ENCODE results near the gene B3GNT5. TPM values are rescaled to one million over a fixed set of nuclear protein-coding genes. Genes with fewer than 3 reads are reported as not detected.

B3GNT5 gene
- total and polyA plus RNA-seq, 10 of the 15 experiments (the other 5 are each of a cell fraction or from before 2014, with no cell fraction given) = 0.24 to 1.1 (median 0.48) TPM

DNA sequence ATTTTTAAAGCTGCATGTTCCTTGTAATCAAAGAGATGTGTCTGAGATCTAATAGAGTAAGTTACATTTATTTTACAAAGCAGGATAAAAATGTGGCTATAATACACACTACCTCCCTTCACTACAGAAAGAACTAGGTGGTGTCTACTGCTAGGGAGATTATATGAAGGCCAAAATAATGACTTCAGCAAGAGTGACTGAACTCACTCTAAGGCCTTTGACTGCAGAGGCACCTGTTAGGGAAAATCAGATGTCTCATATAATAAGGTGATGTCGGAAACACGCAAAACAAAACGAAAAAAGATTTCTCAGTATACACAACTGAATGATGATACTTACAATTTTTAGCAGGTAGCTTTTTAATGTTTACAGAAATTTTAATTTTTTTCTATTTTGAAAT lies 19.1 kb downstream of the B3GNT5 start:
- H3K27me3 ChIP-seq (replicated peaks in 1 of 2; ENCODE audit: control insufficient read depth in 2 of 2, insufficient read depth in 2 of 2, low read length in 1 of 2) = no peaks in the 10 kb centered on the region
- no peak for FAIRE-seq
- no peaks in the 10 kb centered on the region for H3K4me1 ChIP-seq (ENCODE audit: control insufficient read depth, insufficient read depth, low read length)
- no peak for DNase-seq (ENCODE audit: low read depth, low spot score)
- no peaks in the 10 kb centered on the region for H3K79me2 ChIP-seq (ENCODE audit: control insufficient read depth, insufficient read depth, low read length)
- ChIA-PET SMC1A (ENCODE audit: uncharacterized antibody, unreplicated experiment) (interaction anchor here (1.0 to 1.3 kb wide), 4 partner anchors 9 to 112 kb away, joined by 3 to 7 read pairs (median 4); no protein-coding TSS in a partner anchor), CTCF (interaction anchor here (1.1 to 1.6 kb wide), 2 partner anchors 9 to 11 kb away, joined by 3 to 6 read pairs; no protein-coding TSS in a partner anchor), RAD21 (ENCODE audit: unreplicated experiment) (interaction anchor here (0.8 to 0.9 kb wide), 2 partner anchors 14 to 86 kb away, joined by 3 read pairs; no protein-coding TSS in a partner anchor), POLR2A (no interaction called here)
- H3K4me3 ChIP-seq = no peak overlapping the region
- 76% methylated on average over 3 of the region's 3 CpGs for WGBS (ENCODE audit: insufficient coverage, insufficient replicate concordance, low lambda C conversion rate, missing lambda C conversion rate)
- TF ChIP-seq BACH1 (IDR thresholded peaks at IDR 0.05; ENCODE audit: borderline replicate concordance) (no peak), TCF3 (IDR thresholded peaks at IDR 0.05; ENCODE audit: borderline replicate concordance, insufficient read depth, low read depth, low read length) (no peak), BRCA1 (IDR thresholded peaks at IDR 0.05; ENCODE audit: low read depth, low read length) (no peak), YBX1 (IDR thresholded peaks at IDR 0.05) (no peak), BHLHE40 (IDR thresholded peaks at IDR 0.05; ENCODE audit: borderline replicate concordance in 1 of 2, low read depth in 2 of 2, low read length in 1 of 2) (no peak), KDM1A (IDR thresholded peaks at IDR 0.05; ENCODE audit: borderline replicate concordance) (no peak)
- in situ Hi-C loops (cut with MboI) (no loop called here), intact Hi-C loops (cut with micrococcal nuclease; ENCODE audit: unreplicated experiment) (no loop called here)
- no peak overlapping the region for H3K4me2 ChIP-seq (ENCODE audit: control insufficient read depth, insufficient read depth)
- no peak for ATAC-seq
- no peak overlapping the region for H2AFZ ChIP-seq (ENCODE audit: control insufficient read depth, low read depth, low read length)
- H3K9ac ChIP-seq (ENCODE audit: control insufficient read depth, insufficient read depth, low read length) = no peak overlapping the region
- BruUV-seq (replicated peaks) = no TSS peak
- no peaks in the 10 kb centered on the region for H3K36me3 ChIP-seq (ENCODE audit: control insufficient read depth in 2 of 2, insufficient read depth in 2 of 2, low read length in 1 of 2)
- H4K20me1 ChIP-seq (ENCODE audit: control insufficient read depth, insufficient read depth) = no peaks in the 10 kb centered on the region
- no peaks in the 10 kb centered on the region for H3K9me3 ChIP-seq (replicated peaks; ENCODE audit: control insufficient read depth, insufficient read depth, low read length)
- no peak overlapping the region for H3K27ac ChIP-seq (ENCODE audit: control insufficient read depth, insufficient read depth)

- FAIRE-seq = no peak
- no peaks in the 10 kb centered on the region for H4K20me1 ChIP-seq (ENCODE audit: control insufficient read depth, insufficient read depth)
- no peak overlapping the region for H3K4me2 ChIP-seq (ENCODE audit: control insufficient read depth, insufficient read depth)
- no peak overlapping the region for H2AFZ ChIP-seq (ENCODE audit: control insufficient read depth, low read depth, low read length)
- no peak for ATAC-seq
- no peak overlapping the region for H3K9ac ChIP-seq (ENCODE audit: control insufficient read depth, insufficient read depth, low read length)
- no peaks in the 10 kb centered on the region for H3K9me3 ChIP-seq (replicated peaks; ENCODE audit: control insufficient read depth, insufficient read depth, low read length)
- no TSS peak for BruUV-seq (replicated peaks)
- ChIA-PET CTCF (interaction anchor here (0.7 to 1.1 kb wide), 2 partner anchors 8 to 29 kb away, joined by 3 read pairs; no protein-coding TSS in a partner anchor), POLR2A (no interaction called here), SMC1A (ENCODE audit: uncharacterized antibody, unreplicated experiment) (interaction anchor here (1.0 to 1.3 kb wide), 4 partner anchors 9 to 112 kb away, joined by 3 to 7 read pairs (median 4); no protein-coding TSS in a partner anchor), RAD21 (ENCODE audit: unreplicated experiment) (interaction anchor here (0.8 kb wide), 1 partner anchor 13 kb away, joined by 3 read pairs; no protein-coding TSS in a partner anchor)
- no peaks in the 10 kb centered on the region for H3K4me1 ChIP-seq (ENCODE audit: control insufficient read depth, insufficient read depth, low read length)
- no peaks in the 10 kb centered on the region for H3K79me2 ChIP-seq (ENCODE audit: control insufficient read depth, insufficient read depth, low read length)
- no peak overlapping the region for H3K27ac ChIP-seq (ENCODE audit: control insufficient read depth, insufficient read depth)
- no peak overlapping the region for H3K4me3 ChIP-seq
- no peaks in the 10 kb centered on the region for H3K36me3 ChIP-seq (ENCODE audit: control insufficient read depth in 2 of 2, insufficient read depth in 2 of 2, low read length in 1 of 2)
- no peak for DNase-seq (ENCODE audit: low read depth, low spot score)
- intact Hi-C loops (cut with micrococcal nuclease; ENCODE audit: unreplicated experiment) (no loop called here), in situ Hi-C loops (cut with MboI) (no loop called here)
- no peaks in the 10 kb centered on the region for H3K27me3 ChIP-seq (replicated peaks in 1 of 2; ENCODE audit: control insufficient read depth in 2 of 2, insufficient read depth in 2 of 2, low read length in 1 of 2)
- no peak for TF ChIP-seq ZNF217 (IDR thresholded peaks at IDR 0.05)
- TF ChIP-seq CREM (IDR thresholded peaks at IDR 0.05; ENCODE audit: low read depth) = no peak
- TF ChIP-seq MYC (IDR thresholded peaks at IDR 0.05; ENCODE audit: insufficient read depth, insufficient read length, insufficient replicate concordance, low read length, severe bottlenecking) = no peak
- TF ChIP-seq PAX5 (IDR thresholded peaks at IDR 0.05; ENCODE audit: borderline replicate concordance, low read depth, low read length) = no peak
- no peak for TF ChIP-seq ZSCAN29 (IDR thresholded peaks at IDR 0.05)
- TF ChIP-seq USF2 (IDR thresholded peaks at IDR 0.05; ENCODE audit: borderline replicate concordance, low read depth, low read length) = no peak
- TF ChIP-seq BMI1 (IDR thresholded peaks at IDR 0.05; ENCODE audit: borderline replicate concordance) = no peak
- no peak for TF ChIP-seq HDAC2 (IDR thresholded peaks at IDR 0.05)
- no peak for TF ChIP-seq RELA (IDR thresholded peaks at IDR 0.05; ENCODE audit: borderline replicate concordance, partially characterized antibody)
- no peak for TF ChIP-seq JUND (IDR thresholded peaks at IDR 0.05; ENCODE audit: low read depth, low read length)
- TF ChIP-seq WRNIP1 (IDR thresholded peaks at IDR 0.05; ENCODE audit: borderline replicate concordance, low read depth, low read length) = no peak
- TF ChIP-seq RFX5 (IDR thresholded peaks at IDR 0.05; ENCODE audit: low read depth, low read length) = no peak
These were observed 19.7 kb downstream of the B3GNT5 start for GRCh38 chr3:183272791-183273190.
